Measurements from ENCODE around the gene SEC23IP. TPM values are rescaled to one million over a fixed set of nuclear protein-coding genes. Genes with fewer than 3 reads are reported as not detected.

The SEC23IP gene
- total RNA-seq, 1 donor from 2014 or later = 86.2 TPM

- no peak for DNase-seq (ENCODE audit: low read depth, low spot score)
- Mint-ChIP-seq H3K27me3 (ENCODE audit: low read depth) (no peaks in the 10 kb centered on the region), H3K4me3 (no peak overlapping the region), H3K4me1 (no peaks in the 10 kb centered on the region), H3K27ac (ENCODE audit: unreplicated experiment) (no peak overlapping the region), H3K36me3 (ENCODE audit: low read depth) (peaks cover 25% of the 10 kb centered on the region), H3K9me3 (no peaks in the 10 kb centered on the region)
- no peak for TF ChIP-seq CTCF (conservative IDR thresholded peaks at IDR 0.05)
Measured at GRCh38 chr10:119942973-119943372, 50.4 kb downstream of the SEC23IP start.

GRCh38 chr10:119945805-119946204, 53.3 kb downstream of the SEC23IP start:
- Mint-ChIP-seq H3K27me3 (ENCODE audit: low read depth) (no peaks in the 10 kb centered on the region), H3K4me1 (no peaks in the 10 kb centered on the region), H3K27ac (ENCODE audit: unreplicated experiment) (peak overlapping the region; percentile 43), H3K4me3 (no peak overlapping the region), H3K9me3 (no peaks in the 10 kb centered on the region), H3K36me3 (ENCODE audit: low read depth) (peaks cover 23% of the 10 kb centered on the region)
- DNase-seq (ENCODE audit: low read depth, low spot score) = no peak
- no peak for TF ChIP-seq CTCF (conservative IDR thresholded peaks at IDR 0.05)

- no peak for TF ChIP-seq CTCF (conservative IDR thresholded peaks at IDR 0.05)
- H3K4me1 Mint-ChIP-seq = no peaks in the 10 kb centered on the region
- no peak overlapping the region for H3K27ac Mint-ChIP-seq (ENCODE audit: unreplicated experiment)
- peaks cover 18% of the 10 kb centered on the region for H3K36me3 Mint-ChIP-seq (ENCODE audit: low read depth)
- no peak overlapping the region for H3K4me3 Mint-ChIP-seq
- DNase-seq (ENCODE audit: low read depth, low spot score) = no peak
- no peaks in the 10 kb centered on the region for H3K9me3 Mint-ChIP-seq
- no peaks in the 10 kb centered on the region for H3K27me3 Mint-ChIP-seq (ENCODE audit: low read depth)
Measured at GRCh38 chr10:119947300-119947699, 54.8 kb downstream of the SEC23IP start.

- H3K27ac Mint-ChIP-seq (ENCODE audit: unreplicated experiment) = no peak overlapping the region
- peaks cover 6% of the 10 kb centered on the region for H3K36me3 Mint-ChIP-seq (ENCODE audit: low read depth)
- H3K27me3 Mint-ChIP-seq (ENCODE audit: low read depth) = no peaks in the 10 kb centered on the region
- no peaks in the 10 kb centered on the region for H3K9me3 Mint-ChIP-seq
- H3K4me3 Mint-ChIP-seq = no peak overlapping the region
- no peak for TF ChIP-seq CTCF (conservative IDR thresholded peaks at IDR 0.05)
- H3K4me1 Mint-ChIP-seq = no peaks in the 10 kb centered on the region
- DNase-seq (ENCODE audit: low read depth, low spot score) = no peak
Measured at GRCh38 chr10:119957451-119957850, 64.9 kb downstream of the SEC23IP start.

GRCh38 chr10:119962837-119963236, 70.3 kb downstream of the SEC23IP start:
- H3K27ac Mint-ChIP-seq (ENCODE audit: unreplicated experiment) = no peak overlapping the region
- no peak overlapping the region for H3K4me3 Mint-ChIP-seq
- H3K4me1 Mint-ChIP-seq = no peaks in the 10 kb centered on the region
- H3K27me3 Mint-ChIP-seq (ENCODE audit: low read depth) = no peaks in the 10 kb centered on the region
- DNase-seq (ENCODE audit: low read depth, low spot score) = no peak
- TF ChIP-seq CTCF (conservative IDR thresholded peaks at IDR 0.05) = no peak
- H3K9me3 Mint-ChIP-seq = peaks cover 10% of the 10 kb centered on the region
- H3K36me3 Mint-ChIP-seq (ENCODE audit: low read depth) = peaks cover 9% of the 10 kb centered on the region

- Mint-ChIP-seq H3K27ac (ENCODE audit: unreplicated experiment) (no peak overlapping the region), H3K36me3 (ENCODE audit: low read depth) (peaks cover 6% of the 10 kb centered on the region), H3K4me3 (no peak overlapping the region), H3K27me3 (ENCODE audit: low read depth) (no peaks in the 10 kb centered on the region), H3K4me1 (no peaks in the 10 kb centered on the region), H3K9me3 (peaks cover 13% of the 10 kb centered on the region)
- TF ChIP-seq CTCF (conservative IDR thresholded peaks at IDR 0.05) = no peak
- no peak for DNase-seq (ENCODE audit: low read depth, low spot score)
Measured at GRCh38 chr10:119967066-119967465, 74.5 kb downstream of the SEC23IP start.
